ENCODE data around the gene ACADVL.

The ACADVL gene

GRCh38 chr17:7261379-7262191 is 41.8 kb downstream of the ACADVL start:
- Histone ChIP-seq H3K23ac (ENCODE audit: low read length) (peak overlapping the region; percentile 14), H3K18ac (ENCODE audit: low read length) (peak overlapping the region; percentile 68), H3K27me3 (ENCODE audit: insufficient read depth, low read length) (no peaks in the 10 kb centered on the region), H3K4me1 (ENCODE audit: control insufficient read depth in 1 of 2, insufficient read depth in 2 of 2, low read length in 2 of 2) (peaks cover 10 to 17% of the 10 kb centered on the region in 2 experiments), H3K4me3 (ENCODE audit: low read depth, low read length) (peak overlapping the region; percentile 87), H4K8ac (ENCODE audit: low read depth, low read length) (peak overlapping the region; percentile 61), H2AFZ (ENCODE audit: insufficient read depth, low read length, poor library complexity) (peak overlapping the region; percentile 66), H3K4ac (ENCODE audit: low read depth, low read length) (peak overlapping the region; percentile 88), H3K79me1 (ENCODE audit: low read length) (peaks cover 28% of the 10 kb centered on the region), H3K9me3 (ENCODE audit: insufficient read depth, low read depth, low read length) (peaks cover 2% of the 10 kb centered on the region), H2BK120ac (ENCODE audit: insufficient read depth, low read length, poor library complexity) (peak overlapping the region; percentile 81), H4K12ac (ENCODE audit: low read depth, low read length) (peak overlapping the region; percentile 72), H3K79me2 (ENCODE audit: control insufficient read depth, insufficient read depth, low read length, poor library complexity) (peaks cover 25% of the 10 kb centered on the region), H3K27ac (ENCODE audit: low read depth, low read length) (peak overlapping the region; percentile 81), H3K4me2 (ENCODE audit: low read length) (peak overlapping the region; percentile 68), H2BK12ac (ENCODE audit: low read length) (peak overlapping the region; percentile 47), H3K36me3 (ENCODE audit: control insufficient read depth in 1 of 2, insufficient read depth in 2 of 2, low read length in 2 of 2) (peaks cover 18 to 25% of the 10 kb centered on the region in 2 experiments), H2AK5ac (ENCODE audit: low read length) (peak overlapping the region; percentile 57), H2BK5ac (ENCODE audit: low read depth, low read length, poor library complexity) (peak overlapping the region; percentile 80), H4K91ac (ENCODE audit: low read depth, low read length) (peak overlapping the region; percentile 80), H3K9ac (ENCODE audit: low read length) (peak overlapping the region; percentile 79), H3K14ac (ENCODE audit: low read length) (peak overlapping the region; percentile 74)
- DNase-seq, result peak; percentile 65 to 70
- WGBS (ENCODE audit: extremely low coverage, insufficient coverage, insufficient read length), result no CpG with 5 or more reads among the region's 71 CpGs

- Histone ChIP-seq H3K27me3 (ENCODE audit: insufficient read depth, low read length) (no peaks in the 10 kb centered on the region), H3K27ac (ENCODE audit: low read depth, low read length) (peak within 1 kb of the TSS; percentile 84), H4K12ac (ENCODE audit: low read depth, low read length) (peak within 1 kb of the TSS; percentile 72), H3K4me3 (ENCODE audit: low read depth, low read length) (peak within 1 kb of the TSS; percentile 87), H3K18ac (ENCODE audit: low read length) (peak within 1 kb of the TSS; percentile 78), H4K91ac (ENCODE audit: low read depth, low read length) (peak within 1 kb of the TSS; percentile 92), H2AK5ac (ENCODE audit: low read length) (peak within 1 kb of the TSS; percentile 81), H3K4me1 (ENCODE audit: control insufficient read depth in 1 of 2, insufficient read depth in 2 of 2, low read length in 2 of 2) (peaks cover 10 to 17% of the 10 kb centered on the region in 2 experiments), H2BK12ac (ENCODE audit: low read length) (peak within 1 kb of the TSS; percentile 47), H3K79me2 (ENCODE audit: control insufficient read depth, insufficient read depth, low read length, poor library complexity) (peaks cover 25% of the 10 kb centered on the region), H3K4me2 (ENCODE audit: low read length) (peak within 1 kb of the TSS; percentile 68), H3K4ac (ENCODE audit: low read depth, low read length) (peak within 1 kb of the TSS; percentile 88), H3K9ac (ENCODE audit: low read length) (peak within 1 kb of the TSS; percentile 79), H3K36me3 (ENCODE audit: control insufficient read depth in 1 of 2, insufficient read depth in 2 of 2, low read length in 2 of 2) (peaks cover 14 to 20% of the 10 kb centered on the region in 2 experiments), H2AFZ (ENCODE audit: insufficient read depth, low read length, poor library complexity) (peak within 1 kb of the TSS; percentile 69), H4K8ac (ENCODE audit: low read depth, low read length) (peak within 1 kb of the TSS; percentile 61), H2BK5ac (ENCODE audit: low read depth, low read length, poor library complexity) (peak within 1 kb of the TSS; percentile 87), H3K9me3 (ENCODE audit: insufficient read depth, low read depth, low read length) (peaks cover 2% of the 10 kb centered on the region), H3K23ac (ENCODE audit: low read length) (peak within 1 kb of the TSS; percentile 37), H2BK120ac (ENCODE audit: insufficient read depth, low read length, poor library complexity) (peak within 1 kb of the TSS; percentile 81), H3K14ac (ENCODE audit: low read length) (peak within 1 kb of the TSS; percentile 84), H3K79me1 (ENCODE audit: low read length) (peaks cover 28% of the 10 kb centered on the region)
- no CpG with 5 or more reads among the region's 64 CpGs for WGBS (ENCODE audit: extremely low coverage, insufficient coverage, insufficient read length)
- DNase-seq, result peak; percentile 82 to 85
Measured at GRCh38 chr17:7262192-7262934, 42.6 kb downstream of the ACADVL start, which contains the start of gene CLDN7. TSS of gene CLDN7 (minus strand) at chr17:7262478. CDS start at chr17:7262043, 435 bp downstream.

DNA sequence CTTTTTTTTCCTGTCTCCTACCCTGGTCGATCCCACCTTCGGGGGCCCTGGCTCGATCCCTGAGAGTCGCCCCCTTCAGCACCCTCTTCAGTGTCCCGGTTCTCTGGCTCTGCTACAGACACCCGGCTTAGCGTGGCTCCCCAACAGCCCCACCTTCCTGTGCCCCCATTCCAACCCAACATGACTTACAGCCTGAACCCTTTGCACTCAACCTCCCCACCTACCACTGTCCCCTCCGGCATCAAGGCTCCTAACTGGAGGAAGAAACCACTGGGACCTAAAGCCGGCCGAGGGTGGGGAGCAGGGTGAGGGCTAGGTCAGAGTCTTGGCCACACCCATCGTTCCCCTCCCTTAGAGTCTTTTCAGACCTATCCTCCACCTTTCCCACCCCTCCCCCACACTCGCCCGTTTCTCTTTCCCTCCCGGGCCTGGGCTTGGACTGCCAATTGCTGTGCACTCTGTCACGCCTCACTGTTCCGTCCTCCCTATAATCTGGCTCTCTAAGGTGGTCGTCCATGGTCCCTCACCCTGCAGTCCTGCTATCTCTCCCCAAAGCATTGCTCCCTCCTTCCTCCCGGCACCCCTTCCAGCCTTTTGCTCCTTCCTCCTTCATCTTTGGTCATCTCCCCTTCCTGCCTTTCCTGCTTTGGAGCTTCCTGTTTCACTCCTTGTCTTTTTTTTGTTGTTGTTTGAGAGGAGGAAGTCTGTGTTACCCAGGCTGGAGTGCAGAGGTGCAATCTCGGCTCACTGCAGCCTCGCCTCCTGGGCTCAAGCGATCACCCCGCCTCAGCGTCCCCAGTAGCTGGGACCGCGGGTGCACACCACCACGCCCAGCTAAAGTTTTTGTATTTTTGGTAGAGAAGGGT is 43.4 kb downstream of the ACADVL start:
- H4K91ac ChIP-seq (ENCODE audit: low read depth, low read length), result peak overlapping the region; percentile 92
- peak overlapping the region; percentile 69 for H2AFZ ChIP-seq (ENCODE audit: insufficient read depth, low read length, poor library complexity)
- peaks cover 2% of the 10 kb centered on the region for H3K9me3 ChIP-seq (ENCODE audit: insufficient read depth, low read depth, low read length)
- H2BK12ac ChIP-seq (ENCODE audit: low read length), result peak overlapping the region; percentile 33
- peak overlapping the region; percentile 71 for H3K9ac ChIP-seq (ENCODE audit: low read length)
- whole genome bisulfite sequencing (ENCODE audit: extremely low coverage, insufficient coverage, insufficient read length), result no CpG with 5 or more reads among the region's 26 CpGs
- peak overlapping the region; percentile 86 for H3K4ac ChIP-seq (ENCODE audit: low read depth, low read length)
- H2BK5ac ChIP-seq (ENCODE audit: low read depth, low read length, poor library complexity), result peak overlapping the region; percentile 87
- H3K14ac ChIP-seq (ENCODE audit: low read length), result peak overlapping the region; percentile 84
- peak overlapping the region; percentile 81 for H2AK5ac ChIP-seq (ENCODE audit: low read length)
- peaks cover 10 to 17% of the 10 kb centered on the region in 2 experiments for H3K4me1 ChIP-seq (ENCODE audit: control insufficient read depth in 1 of 2, insufficient read depth in 2 of 2, low read length in 2 of 2)
- H3K79me1 ChIP-seq (ENCODE audit: low read length), result peaks cover 28% of the 10 kb centered on the region
- no peaks in the 10 kb centered on the region for H3K27me3 ChIP-seq (ENCODE audit: insufficient read depth, low read length)
- H2BK120ac ChIP-seq (ENCODE audit: insufficient read depth, low read length, poor library complexity), result peak overlapping the region; percentile 70
- peak overlapping the region; percentile 37 for H3K23ac ChIP-seq (ENCODE audit: low read length)
- H3K4me3 ChIP-seq (ENCODE audit: low read depth, low read length), result peak overlapping the region; percentile 87
- peak overlapping the region; percentile 47 for H4K8ac ChIP-seq (ENCODE audit: low read depth, low read length)
- peak overlapping the region; percentile 84 for H3K27ac ChIP-seq (ENCODE audit: low read depth, low read length)
- peak overlapping the region; percentile 78 for H3K18ac ChIP-seq (ENCODE audit: low read length)
- peaks cover 11 to 18% of the 10 kb centered on the region in 2 experiments for H3K36me3 ChIP-seq (ENCODE audit: control insufficient read depth in 1 of 2, insufficient read depth in 2 of 2, low read length in 2 of 2)
- peak overlapping the region; percentile 57 for H4K12ac ChIP-seq (ENCODE audit: low read depth, low read length)
- peak overlapping the region; percentile 68 for H3K4me2 ChIP-seq (ENCODE audit: low read length)
- DNase-seq, result peak; percentile 65 to 68
- H3K79me2 ChIP-seq (ENCODE audit: control insufficient read depth, insufficient read depth, low read length, poor library complexity), result peaks cover 25% of the 10 kb centered on the region

DNA sequence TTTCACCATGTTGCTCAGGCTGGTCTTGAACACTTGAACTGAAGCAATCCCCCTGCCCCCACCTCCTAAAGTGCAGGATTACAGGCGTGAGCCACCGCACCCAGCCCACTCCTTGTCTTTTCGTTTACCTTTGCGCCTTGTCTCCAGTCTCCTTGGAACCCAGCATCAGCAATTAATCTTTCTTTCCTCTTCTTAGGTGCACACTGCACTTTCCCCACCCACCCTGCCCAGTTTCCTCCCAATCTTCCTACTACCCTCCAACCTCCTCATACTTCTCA is 44.0 kb downstream of the ACADVL start:
- peaks cover 25% of the 10 kb centered on the region for H3K79me2 ChIP-seq (ENCODE audit: control insufficient read depth, insufficient read depth, low read length, poor library complexity)
- peak overlapping the region; percentile 14 for H4K12ac ChIP-seq (ENCODE audit: low read depth, low read length)

More for the DNA sequence above, 44.0 kb downstream of the ACADVL start:
- Histone ChIP-seq H2AFZ (ENCODE audit: insufficient read depth, low read length, poor library complexity) (no peak overlapping the region), H3K18ac (ENCODE audit: low read length) (no peak overlapping the region), H4K8ac (ENCODE audit: low read depth, low read length) (peak overlapping the region; percentile 47), H3K23ac (ENCODE audit: low read length) (no peak overlapping the region), H2AK5ac (ENCODE audit: low read length) (no peak overlapping the region), H2BK120ac (ENCODE audit: insufficient read depth, low read length, poor library complexity) (no peak overlapping the region), H3K27me3 (ENCODE audit: insufficient read depth, low read length) (no peaks in the 10 kb centered on the region), H3K9ac (ENCODE audit: low read length) (no peak overlapping the region), H3K14ac (ENCODE audit: low read length) (no peak overlapping the region), H2BK5ac (ENCODE audit: low read depth, low read length, poor library complexity) (no peak overlapping the region), H3K27ac (ENCODE audit: low read depth, low read length) (peak overlapping the region; percentile 84), H3K36me3 (ENCODE audit: control insufficient read depth in 1 of 2, insufficient read depth in 2 of 2, low read length in 2 of 2) (peaks cover 11 to 12% of the 10 kb centered on the region in 2 experiments), H3K4me1 (ENCODE audit: control insufficient read depth in 1 of 2, insufficient read depth in 2 of 2, low read length in 2 of 2) (peaks cover 10 to 17% of the 10 kb centered on the region in 2 experiments), H3K4ac (ENCODE audit: low read depth, low read length) (no peak overlapping the region), H3K4me2 (ENCODE audit: low read length) (peak overlapping the region; percentile 68), H4K91ac (ENCODE audit: low read depth, low read length) (peak overlapping the region; percentile 40), H3K4me3 (ENCODE audit: low read depth, low read length) (no peak overlapping the region), H2BK12ac (ENCODE audit: low read length) (no peak overlapping the region), H3K9me3 (ENCODE audit: insufficient read depth, low read depth, low read length) (peaks cover 2% of the 10 kb centered on the region), H3K79me1 (ENCODE audit: low read length) (peaks cover 28% of the 10 kb centered on the region)
- DNase-seq, result no peak
- WGBS (ENCODE audit: extremely low coverage, insufficient coverage, insufficient read length), result no CpG with 5 or more reads among the region's 4 CpGs
